Stimulated activated CD4-positive, alpha-beta T cell treated with anti-CD3 and anti-CD28 coated beads, Interleukin-2, amount 100 ng/mL, for 24 hours (primary cell): ENCODE data around the gene FAM219B.
"Not testable (repeated sequence)": the region's sequence is repeated elsewhere in the genome, so short reads cannot be mapped to it uniquely, and the experiment has no call there.

Experiments
- DNase-seq, 2 donors: peaks; one replicate each; pipeline ENCODE4 v3.0.0-alpha.2; 2020

The FAM219B gene, protein sequence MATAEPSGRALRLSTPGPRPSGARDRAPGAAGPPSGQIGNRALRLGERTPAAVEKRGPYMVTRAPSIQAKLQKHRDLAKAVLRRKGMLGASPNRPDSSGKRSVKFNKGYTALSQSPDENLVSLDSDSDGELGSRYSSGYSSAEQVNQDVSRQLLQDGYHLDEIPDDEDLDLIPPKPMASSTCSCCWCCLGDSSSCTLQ

GRCh38 chr15:74906450-74907162 lies at the start of gene FAM219B:
Gene FAM219B, minus strand, starts transcription at chr15:74906851. Its CDS starts 51 bp downstream, at chr15:74906800.
- DNase-seq: peak; percentile 82 to 85

DNA sequence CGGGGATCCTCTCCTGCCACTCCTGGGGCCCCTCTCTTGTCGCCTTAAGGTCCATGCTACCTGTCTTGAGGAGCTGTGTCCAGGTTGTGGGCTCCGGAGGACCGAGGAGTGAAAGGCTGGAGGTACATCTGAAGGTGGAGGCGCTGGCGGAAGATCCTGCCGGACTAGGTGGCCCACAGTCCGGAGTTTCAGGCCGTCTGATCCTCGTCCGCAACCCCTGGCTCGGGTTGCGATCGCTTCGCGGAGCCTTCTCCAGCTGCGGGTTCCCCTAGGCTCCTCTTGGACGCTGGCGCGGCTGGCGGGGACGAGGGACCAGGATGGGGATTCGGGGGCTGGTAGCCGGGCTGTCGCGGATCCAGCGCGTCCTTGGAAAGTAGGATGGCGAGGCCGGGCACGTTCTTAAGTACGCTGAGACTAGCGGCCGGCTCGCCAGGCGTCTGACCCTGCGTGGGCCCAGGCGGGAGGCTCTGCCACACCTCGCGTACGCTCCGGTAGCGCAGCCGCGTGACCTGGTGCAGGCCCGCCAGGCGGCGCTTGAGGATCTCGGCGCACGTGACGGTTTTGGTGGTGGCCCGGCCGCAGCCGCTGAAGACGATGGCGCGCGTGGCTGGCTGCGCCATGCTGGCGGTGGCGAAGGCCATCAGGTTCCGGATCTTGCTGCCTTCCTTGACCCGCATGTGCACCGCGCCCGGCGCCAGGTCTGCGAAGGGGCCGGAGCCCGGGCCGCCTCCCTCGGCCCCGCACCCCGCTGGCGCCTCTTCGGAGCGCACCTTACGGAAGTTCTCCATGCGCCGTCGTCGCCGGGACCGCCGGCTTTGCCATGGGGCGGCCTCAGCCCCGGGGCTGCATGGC lies 49.4 kb upstream of the FAM219B start:
- peak; percentile 71 to 82 for DNase-seq

DNA sequence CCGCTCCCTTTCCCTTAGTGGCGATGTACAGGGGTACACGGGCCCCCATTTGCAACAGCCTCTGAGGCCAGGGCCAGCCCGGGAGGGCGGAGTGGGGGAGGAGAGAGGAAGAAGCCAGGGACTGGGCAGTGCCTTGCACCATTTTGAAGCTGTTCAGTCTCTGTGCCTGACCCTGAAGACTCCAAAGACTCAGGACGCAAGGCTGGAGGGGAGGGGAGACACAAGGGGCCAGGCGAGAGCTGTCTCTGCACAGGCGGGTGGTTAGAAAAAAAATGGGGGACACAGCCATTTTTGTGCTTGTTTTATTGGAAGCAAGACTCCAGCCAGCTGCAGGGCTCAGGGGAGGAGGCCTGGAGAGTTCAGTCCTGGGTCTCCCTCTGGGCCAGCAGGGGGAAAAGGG lies 48.4 kb upstream of the FAM219B start:
- no peak for DNase-seq

GRCh38 chr15:74954515-74954914 lies 47.9 kb upstream of the FAM219B start:
- no peak for DNase-seq

- no peak for DNase-seq
These were observed 44.4 kb upstream of the FAM219B start for GRCh38 chr15:74951006-74951405.

DNA sequence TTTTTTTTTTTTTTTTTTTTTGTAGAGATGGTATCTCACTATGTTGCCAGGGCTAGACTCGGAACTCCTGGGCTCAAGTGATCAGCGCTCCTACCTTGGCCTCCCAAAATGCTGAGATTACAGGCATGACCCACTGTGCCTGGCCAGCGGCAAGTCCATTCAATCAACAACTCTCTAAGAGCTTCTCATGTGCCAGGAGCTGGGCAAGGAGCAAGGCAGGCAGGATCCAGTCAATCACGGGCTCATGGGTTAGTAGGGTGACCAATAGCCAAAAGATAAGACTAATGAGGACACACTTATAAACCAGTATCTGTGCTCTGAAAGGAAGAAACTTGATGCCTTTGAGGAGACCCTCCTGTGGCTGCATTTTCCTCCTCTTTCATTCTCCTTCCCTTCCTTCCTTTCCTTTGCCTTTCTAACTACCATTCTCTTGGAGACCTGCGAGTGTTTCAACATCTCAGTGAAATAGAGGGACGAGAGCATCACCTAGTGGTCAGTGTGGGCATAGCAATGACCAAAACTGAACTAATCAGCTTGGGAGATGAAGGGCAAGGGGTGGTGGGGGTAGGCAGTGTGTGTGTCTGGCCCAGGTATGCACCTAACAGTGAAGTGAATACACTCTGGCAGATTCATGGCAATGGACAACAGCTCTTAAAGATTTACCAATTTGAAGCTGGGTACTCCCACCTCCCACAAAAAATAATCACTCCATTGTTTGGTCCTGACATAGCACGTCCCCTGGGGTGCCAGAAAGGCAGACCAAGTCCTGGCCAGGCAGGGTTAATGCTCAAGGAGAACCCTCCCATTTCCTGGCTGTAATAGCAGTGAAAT lies 43.6 kb upstream of the FAM219B start:
- peak; percentile 84 to 85 for DNase-seq

DNA sequence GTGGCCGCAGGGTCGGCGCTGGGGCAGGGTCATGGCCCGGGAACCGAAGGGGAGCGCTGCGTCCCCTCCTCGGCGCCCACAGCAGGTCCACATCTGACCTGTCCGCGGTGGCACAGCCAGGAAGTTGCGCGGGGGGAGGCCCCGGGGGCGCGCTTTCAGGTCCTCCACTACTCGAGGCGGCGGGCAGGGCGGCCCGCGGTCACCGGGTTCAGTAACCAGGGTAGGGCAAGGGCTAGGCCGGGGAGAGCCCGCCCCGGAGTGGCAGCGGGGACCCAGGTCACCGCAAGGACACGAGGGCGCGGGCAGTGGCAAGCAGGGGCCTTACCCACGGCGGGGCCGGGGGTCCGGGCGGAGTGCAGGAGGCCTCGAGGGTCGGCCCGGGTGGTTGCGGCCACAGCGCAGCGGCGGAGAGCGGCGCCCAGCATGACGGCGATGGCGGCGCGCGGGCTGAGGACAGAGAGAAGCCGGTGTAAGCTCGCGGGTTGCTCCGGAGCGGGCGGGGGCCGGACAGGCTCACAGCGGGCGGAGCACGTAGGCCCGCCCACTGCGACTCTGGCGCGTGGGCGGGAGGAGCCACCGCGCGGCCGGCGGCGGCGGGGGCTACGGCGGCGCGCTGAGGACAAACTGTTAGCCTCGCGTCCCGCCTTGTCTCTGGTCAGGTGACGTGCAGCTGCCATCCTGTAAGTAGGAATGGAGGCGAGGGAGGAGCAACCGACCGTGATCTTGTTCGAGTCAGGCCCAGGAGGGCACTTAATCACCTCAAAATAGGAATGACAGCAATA lies 31.1 kb upstream of the FAM219B start, which contains the start of gene COX5A:
Gene COX5A, minus strand, starts transcription at position 484 of the 782 bp plus-strand sequence. Its CDS starts 59 bp downstream, at position 425.
- DNase-seq: peak; percentile 90 to 91

DNA sequence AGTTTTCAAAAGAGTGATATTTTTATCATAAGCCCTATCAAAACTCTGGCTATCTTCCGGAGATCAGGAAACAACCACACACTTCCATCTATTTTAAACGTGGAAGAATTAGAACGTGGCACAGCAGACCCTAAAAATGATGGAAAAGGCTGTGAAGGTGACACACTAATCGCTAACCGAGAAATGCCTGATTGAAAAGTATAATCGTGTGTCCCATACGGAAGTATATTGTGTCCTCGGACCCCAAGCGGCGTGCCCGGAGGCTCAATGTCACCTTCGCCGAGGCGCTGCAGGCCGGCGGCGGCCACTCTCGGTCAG lies 30.6 kb upstream of the FAM219B start:
- DNase-seq: no peak

GRCh38 chr15:74935193-74935592 lies 28.5 kb upstream of the FAM219B start:
- DNase-seq: not testable (repeated sequence)

DNA sequence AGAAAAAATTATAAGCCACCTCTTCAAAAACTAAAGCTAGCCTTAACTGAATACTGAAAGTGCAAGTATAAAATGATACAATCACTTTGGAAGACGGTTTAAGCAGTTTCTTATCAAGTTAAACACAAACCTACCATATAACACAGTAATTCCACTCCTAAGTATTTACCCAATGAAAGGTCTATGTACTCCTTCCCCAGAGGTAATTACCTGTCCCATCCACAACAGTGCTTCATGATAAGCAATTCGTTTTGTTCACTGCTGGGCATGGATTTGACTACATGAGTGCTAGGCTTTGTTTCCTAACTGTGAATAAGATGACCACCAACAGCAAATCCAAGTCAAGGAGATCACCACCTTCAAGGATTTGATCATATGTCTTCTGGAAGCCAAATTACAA lies 26.9 kb upstream of the FAM219B start:
- no peak for DNase-seq

- DNase-seq: no peak
These were observed 22.1 kb upstream of the FAM219B start for GRCh38 chr15:74928771-74929198.

- no peak for DNase-seq
These were observed 17.9 kb upstream of the FAM219B start for GRCh38 chr15:74924525-74924924.

- no peak for DNase-seq
These were observed 13.8 kb upstream of the FAM219B start for GRCh38 chr15:74920456-74920855.

DNA sequence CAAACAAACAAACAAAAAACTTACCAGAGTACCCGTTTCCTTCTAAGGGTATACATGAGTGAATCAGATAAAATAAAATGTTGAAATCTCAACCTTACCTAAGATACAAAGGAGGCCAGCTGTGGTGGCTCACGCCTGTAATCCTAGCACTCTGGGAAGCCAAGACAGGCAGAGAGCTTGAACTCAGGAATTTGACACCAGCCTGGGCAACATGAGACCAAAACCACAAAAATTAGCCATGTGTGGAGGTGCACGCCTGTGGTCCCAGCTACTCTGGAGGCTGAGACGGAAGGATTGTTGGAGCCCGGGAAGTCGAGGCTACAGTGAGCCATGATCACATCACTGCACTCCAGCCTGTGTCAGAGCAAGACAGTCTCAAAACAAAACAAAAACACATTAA lies 11.0 kb upstream of the FAM219B start:
- DNase-seq: no peak

GRCh38 chr15:74913799-74914198 lies 7.1 kb upstream of the FAM219B start:
- not testable (repeated sequence) for DNase-seq

DNA sequence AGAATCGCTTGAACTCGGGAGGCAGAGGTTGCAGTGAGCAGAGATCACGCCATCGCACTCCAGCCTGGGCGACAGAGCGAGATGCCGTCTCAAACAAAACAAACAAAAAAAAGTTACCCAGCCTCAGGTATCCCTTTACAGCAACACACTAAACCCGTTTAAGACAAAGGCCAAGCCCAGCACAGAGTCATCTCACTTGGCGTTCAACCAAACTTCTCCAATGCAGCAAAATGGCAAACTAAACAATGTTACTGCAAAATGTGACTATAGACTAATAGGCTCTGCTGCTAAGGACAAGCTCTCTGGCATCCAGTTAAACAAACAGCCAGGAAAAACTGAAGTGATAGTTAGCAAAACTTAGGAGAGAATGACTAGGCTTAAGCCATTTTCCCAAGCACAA lies 6.4 kb upstream of the FAM219B start:
- no peak for DNase-seq

DNA sequence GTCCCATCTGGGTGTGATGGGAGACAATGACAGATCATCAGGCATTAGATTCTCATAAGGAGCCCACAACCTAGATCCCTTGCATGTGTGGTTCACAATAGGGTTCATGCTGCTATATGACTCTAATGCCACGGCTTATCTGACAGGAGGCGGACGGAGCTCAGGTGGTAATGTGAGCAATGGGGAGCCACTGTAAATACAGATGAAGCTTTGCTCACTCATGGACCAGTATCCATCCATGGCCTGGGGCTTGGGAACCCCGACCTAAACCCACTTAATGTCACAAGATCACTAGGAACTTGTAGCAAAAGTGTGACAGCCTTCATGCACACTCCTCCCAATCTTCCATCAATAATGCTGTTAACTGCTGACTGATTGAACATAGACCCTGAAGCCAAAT lies 2.0 kb upstream of the FAM219B start:
- DNase-seq: no peak

DNA sequence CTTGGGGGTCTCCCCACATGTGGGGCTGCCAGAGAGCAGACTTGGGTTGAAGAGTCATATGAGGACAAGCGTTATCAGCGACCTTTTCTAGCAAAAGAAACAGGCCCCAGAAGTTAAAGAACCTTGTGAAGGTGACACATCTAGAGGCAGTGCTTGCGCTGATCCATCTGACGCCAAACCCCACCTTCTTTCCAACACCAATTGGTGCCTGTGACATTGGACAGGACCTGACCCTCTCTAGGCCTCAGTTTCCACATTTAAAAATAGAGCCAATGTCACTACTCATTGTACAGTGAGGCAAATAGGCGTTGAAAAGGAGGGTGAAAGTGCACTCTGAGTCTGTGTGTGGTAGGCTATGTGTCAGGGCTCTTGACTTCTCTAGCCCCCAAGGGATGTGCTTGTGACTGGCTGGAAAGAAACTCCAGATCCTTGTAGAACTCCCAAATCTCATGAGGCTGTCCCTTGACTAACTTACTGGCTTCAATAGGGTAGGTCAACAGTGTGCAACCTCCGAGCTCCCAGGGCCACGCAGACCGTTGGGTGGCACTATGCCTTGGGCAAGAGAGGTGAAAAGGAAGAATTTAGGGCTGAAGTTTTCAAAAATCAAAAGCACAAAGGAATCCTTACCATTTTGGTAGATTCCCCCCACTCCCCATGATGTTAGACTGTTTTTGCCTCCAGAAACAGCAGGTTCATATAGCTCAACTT lies 666 bp upstream of the FAM219B start:
- DNase-seq: no peak

GRCh38 chr15:74906067-74906449 lies 593 bp downstream of the FAM219B start:
- peak in 1 of 2 donors; percentile 47 for DNase-seq

- no peak for DNase-seq
These were observed 2.4 kb downstream of the FAM219B start for GRCh38 chr15:74904190-74904805.

DNA sequence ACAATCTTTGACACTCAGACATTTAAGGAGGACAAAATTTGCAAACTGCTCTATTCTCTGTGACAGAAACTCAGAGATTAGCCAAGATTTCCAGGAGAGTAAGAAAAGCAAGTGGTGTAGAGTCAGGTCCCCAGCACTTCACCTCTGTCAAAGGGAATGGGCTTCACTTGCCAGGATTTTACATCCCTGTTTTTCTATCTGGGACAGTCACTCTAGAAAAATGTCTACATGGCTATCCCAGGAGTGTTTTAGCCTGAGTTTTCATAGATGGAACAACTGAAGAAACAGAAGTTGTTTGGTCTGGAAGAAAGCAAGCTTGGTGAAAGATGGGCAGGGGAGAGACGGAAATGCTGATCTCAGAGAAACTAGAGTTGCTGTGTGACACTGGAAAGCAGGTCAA lies 3.0 kb downstream of the FAM219B start:
- DNase-seq: no peak
